Large intestine (tissue), 3 donors: ENCODE results near the gene INHBC. TPM values are rescaled to one million over a fixed set of nuclear protein-coding genes. Genes with fewer than 3 reads are reported as not detected.

Experiments
- DNase-seq, 2 donors: peaks; one replicate each; pipeline versions ENCODE4 v3.0.0 to v3.0.0-alpha.2; 2013
- H3K27ac ChIP-seq: one replicate; pipeline ENCODE4 v1.5.1; 2013; ENCODE audit warnings: low read length
- H3K27me3 ChIP-seq: 2 replicates; pipeline ENCODE4 v1.6.1; 2013; ENCODE audit warnings: low read length; ENCODE audit not compliant: control insufficient read depth, insufficient read depth
- H3K36me3 ChIP-seq: 2 replicates; pipeline ENCODE4 v1.6.1; 2013; ENCODE audit warnings: low read length; ENCODE audit not compliant: control insufficient read depth, insufficient read depth
- H3K4me1 ChIP-seq: one replicate; pipeline ENCODE4 v1.6.1; 2013; ENCODE audit warnings: low read length; ENCODE audit not compliant: control insufficient read depth, insufficient read depth
- H3K4me3 ChIP-seq: one replicate; pipeline ENCODE4 v1.5.1; 2013; ENCODE audit warnings: low read length
- H3K9me3 ChIP-seq: one replicate; pipeline ENCODE4 v1.6.1; 2013; ENCODE audit warnings: mild to moderate bottlenecking, low read depth, low read length, moderate library complexity; ENCODE audit not compliant: control insufficient read depth
- WGBS: methylation state at CpG from one replicate; pipeline ENCODE4 v1.1.5; 2013; ENCODE audit warnings: low lambda C conversion rate; ENCODE audit not compliant: insufficient coverage; 5-methylcytosine and 5-hydroxymethylcytosine counted together
- polyA plus RNA-seq: library from polyadenylated mRNA; unstranded; fragments of 120-200 nt; gene quantifications from one replicate; pipeline ENCODE4 v1.2.1, GENCODE V29; 2013

The INHBC gene
- polyA plus RNA-seq, 1 donor = 0.40 TPM

- Histone ChIP-seq H3K36me3 (no peaks in the 10 kb centered on the region), H3K27me3 (peaks cover 12% of the 10 kb centered on the region)
- WGBS = no CpG with 5 or more reads among the region's 10 CpGs
Observed at GRCh38 chr12:57469296-57470164, 34.9 kb downstream of the INHBC start.

DNA sequence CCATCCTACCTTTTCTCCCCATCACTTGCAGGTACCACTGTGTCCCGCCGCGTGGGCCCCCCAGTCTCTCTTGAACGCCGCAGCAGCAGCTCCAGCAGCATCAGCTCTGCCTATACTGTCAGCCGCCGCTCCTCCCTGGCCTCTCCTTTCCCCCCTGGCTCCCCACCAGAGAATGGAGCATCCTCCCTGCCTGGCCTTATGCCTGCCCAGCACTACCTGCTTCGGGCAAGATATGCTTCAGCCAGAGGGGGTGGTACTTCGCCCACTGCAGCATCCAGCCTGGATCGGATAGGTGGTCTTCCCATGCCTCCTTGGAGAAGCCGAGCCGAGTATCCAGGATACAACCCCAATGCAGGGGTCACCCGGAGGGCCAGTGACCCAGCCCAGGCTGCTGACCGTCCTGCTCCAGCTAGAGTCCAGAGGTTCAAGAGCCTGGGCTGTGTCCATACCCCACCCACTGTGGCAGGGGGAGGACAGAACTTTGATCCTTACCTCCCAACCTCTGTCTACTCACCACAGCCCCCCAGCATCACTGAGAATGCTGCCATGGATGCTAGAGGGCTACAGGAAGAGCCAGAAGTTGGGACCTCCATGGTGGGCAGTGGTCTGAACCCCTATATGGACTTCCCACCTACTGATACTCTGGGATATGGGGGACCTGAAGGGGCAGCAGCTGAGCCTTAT lies 35.8 kb downstream of the INHBC start:
- no CpG with 5 or more reads among the region's 14 CpGs for WGBS
- H3K27ac ChIP-seq = peak overlapping the region; percentile 69
- no peaks in the 10 kb centered on the region for H3K36me3 ChIP-seq
- H3K4me1 ChIP-seq = peaks cover 28% of the 10 kb centered on the region
- H3K27me3 ChIP-seq = peaks cover 21% of the 10 kb centered on the region
- H3K4me3 ChIP-seq = no peak overlapping the region
- no peaks in the 10 kb centered on the region for H3K9me3 ChIP-seq
- DNase-seq = no peak

More at GRCh38 chr12:57469296-57470164, 34.9 kb downstream of the INHBC start:
- DNase-seq = no peak
- H3K9me3 ChIP-seq = no peaks in the 10 kb centered on the region
- H3K4me1 ChIP-seq = peaks cover 26% of the 10 kb centered on the region
- H3K27ac ChIP-seq = no peak overlapping the region
- H3K4me3 ChIP-seq = no peak overlapping the region

GRCh38 chr12:57470970-57471656 lies 36.5 kb downstream of the INHBC start:
- Histone ChIP-seq H3K4me1 (peaks cover 31% of the 10 kb centered on the region), H3K9me3 (no peaks in the 10 kb centered on the region), H3K27me3 (peaks cover 28% of the 10 kb centered on the region), H3K36me3 (no peaks in the 10 kb centered on the region), H3K4me3 (no peak overlapping the region), H3K27ac (peak overlapping the region; percentile 69)
- no CpG with 5 or more reads among the region's 4 CpGs for WGBS
- peak; percentile 85 to 92 for DNase-seq

GRCh38 chr12:57471661-57472060 lies 37.1 kb downstream of the INHBC start:
- H3K4me1 ChIP-seq = peaks cover 36% of the 10 kb centered on the region
- DNase-seq = no peak
- H3K27me3 ChIP-seq = peaks cover 33% of the 10 kb centered on the region
- no peaks in the 10 kb centered on the region for H3K36me3 ChIP-seq
- H3K4me3 ChIP-seq = no peak overlapping the region
- no peaks in the 10 kb centered on the region for H3K9me3 ChIP-seq
- peak overlapping the region; percentile 17 for H3K27ac ChIP-seq
- no CpG with 5 or more reads among the region's 3 CpGs for WGBS

- Histone ChIP-seq H3K27me3 (peaks cover 41% of the 10 kb centered on the region), H3K9me3 (no peaks in the 10 kb centered on the region), H3K4me3 (no peak overlapping the region), H3K27ac (no peak overlapping the region), H3K4me1 (peaks cover 36% of the 10 kb centered on the region), H3K36me3 (no peaks in the 10 kb centered on the region)
- WGBS = no CpG with 5 or more reads among the region's 3 CpGs
- no peak for DNase-seq
Observed at GRCh38 chr12:57472391-57472790, 37.8 kb downstream of the INHBC start.

DNA sequence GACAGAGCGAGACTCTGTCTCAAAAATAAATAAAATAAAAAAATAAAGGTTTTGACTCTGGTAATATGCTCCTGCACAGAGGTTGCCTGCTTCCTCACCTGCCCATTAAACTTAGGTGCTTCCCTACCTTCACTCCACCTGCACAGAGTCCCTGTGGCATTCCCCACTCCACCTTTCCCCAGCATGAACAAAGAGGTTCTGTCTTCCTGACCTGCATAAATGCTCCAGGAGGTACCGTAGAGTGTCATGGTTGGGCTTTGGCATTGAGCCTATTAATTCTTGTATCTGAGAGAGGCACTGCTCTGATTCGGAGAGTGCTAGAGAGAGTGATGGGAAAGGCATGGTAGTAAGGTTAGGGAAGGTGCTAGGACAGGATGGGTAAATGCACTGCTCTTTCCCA lies 38.8 kb downstream of the INHBC start:
- DNase-seq = no peak
- H3K27me3 ChIP-seq = peaks cover 51% of the 10 kb centered on the region

DNA sequence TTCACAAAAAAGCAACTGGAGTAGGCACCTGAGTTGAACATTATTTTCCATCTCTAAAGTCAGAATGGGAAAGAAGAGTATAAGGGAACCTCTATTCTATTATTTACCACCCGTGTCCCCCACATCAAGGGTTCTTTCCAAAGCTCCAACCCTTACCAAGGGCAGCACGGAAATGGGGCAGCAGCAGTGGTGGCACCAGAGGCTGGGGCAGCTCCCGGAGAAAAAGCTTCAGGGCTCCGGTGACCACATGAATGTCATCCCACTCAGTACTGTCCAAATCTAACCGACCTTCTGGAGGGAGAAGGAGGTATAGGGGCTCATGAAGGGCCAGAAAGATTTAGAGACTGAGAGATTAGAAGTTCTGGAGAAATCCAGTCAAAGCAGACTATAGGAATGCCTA lies 39.3 kb downstream of the INHBC start:
- peaks cover 56% of the 10 kb centered on the region for H3K27me3 ChIP-seq
- WGBS = no CpG with 5 or more reads among the region's 5 CpGs

More for the DNA sequence above, 38.8 kb downstream of the INHBC start:
- Histone ChIP-seq H3K27ac (no peak overlapping the region), H3K36me3 (no peaks in the 10 kb centered on the region), H3K4me1 (peaks cover 36% of the 10 kb centered on the region), H3K9me3 (no peaks in the 10 kb centered on the region), H3K4me3 (no peak overlapping the region)
- no CpG with 5 or more reads among the region's 3 CpGs for WGBS

GRCh38 chr12:57474430-57474829 lies 39.8 kb downstream of the INHBC start:
- no peaks in the 10 kb centered on the region for H3K36me3 ChIP-seq
- no peaks in the 10 kb centered on the region for H3K9me3 ChIP-seq
- no CpG with 5 or more reads among the region's 8 CpGs for WGBS
- no peak overlapping the region for H3K27ac ChIP-seq
- no peak for DNase-seq
- no peak overlapping the region for H3K4me3 ChIP-seq
- peaks cover 61% of the 10 kb centered on the region for H3K27me3 ChIP-seq
- H3K4me1 ChIP-seq = peaks cover 32% of the 10 kb centered on the region

More for the DNA sequence above, 39.3 kb downstream of the INHBC start:
- peaks cover 36% of the 10 kb centered on the region for H3K4me1 ChIP-seq
- H3K27ac ChIP-seq = no peak overlapping the region
- no peak for DNase-seq
- H3K4me3 ChIP-seq = no peak overlapping the region
- H3K9me3 ChIP-seq = no peaks in the 10 kb centered on the region
- no peaks in the 10 kb centered on the region for H3K36me3 ChIP-seq

- Histone ChIP-seq H3K4me1 (peaks cover 30% of the 10 kb centered on the region), H3K4me3 (no peak overlapping the region)
Observed at GRCh38 chr12:57474862-57475261, 40.3 kb downstream of the INHBC start.

More at GRCh38 chr12:57474862-57475261, 40.3 kb downstream of the INHBC start:
- H3K36me3 ChIP-seq = no peaks in the 10 kb centered on the region
- no peak overlapping the region for H3K27ac ChIP-seq
- DNase-seq = no peak
- H3K9me3 ChIP-seq = no peaks in the 10 kb centered on the region
- WGBS = no CpG with 5 or more reads among the region's 7 CpGs
- H3K27me3 ChIP-seq = peaks cover 63% of the 10 kb centered on the region
